ENCODE measurements around the gene SND1. TPM values are rescaled to one million over a fixed set of nuclear protein-coding genes. Genes with fewer than 3 reads are reported as not detected.

SND1 gene
- total RNA-seq, 4 donors from 2014 or later: 70.8 to 141 (median 85.7) TPM

- Histone ChIP-seq H3K9me3 (no peaks in the 10 kb centered on the region), H3K27ac (no peak overlapping the region), H3K4me3 (no peak overlapping the region), H3K4me1 (no peaks in the 10 kb centered on the region), H3K36me3 (peaks cover 0 to 100% (median 15%) of the 10 kb centered on the region in 3 donors), H3K27me3 (no peaks in the 10 kb centered on the region)
- no peak for DNase-seq (ENCODE audit: low spot score in 2 of 2)
- 54 to 67% methylated on average over 3 of the region's 3 CpGs for WGBS, 2 donors
- no peak for TF ChIP-seq EP300 (IDR thresholded peaks at IDR 0.05)
- no peak for TF ChIP-seq POLR2A (IDR thresholded peaks at IDR 0.05)
- no peak for TF ChIP-seq CTCF (IDR thresholded peaks at IDR 0.05)
These were observed 439.1 kb downstream of the SND1 start for GRCh38 chr7:128091106-128091505.

- DNase-seq (ENCODE audit: low spot score in 2 of 2): no peak
- no peaks in the 10 kb centered on the region for H3K27me3 ChIP-seq
- peaks cover 0 to 100% (median 10%) of the 10 kb centered on the region in 3 donors for H3K36me3 ChIP-seq
- H3K4me3 ChIP-seq: no peak overlapping the region
- no peaks in the 10 kb centered on the region for H3K4me1 ChIP-seq
- H3K9me3 ChIP-seq: no peaks in the 10 kb centered on the region
- H3K27ac ChIP-seq: no peak overlapping the region
- WGBS, 2 donors: 72 to 78% methylated on average over 5 of the region's 5 CpGs
- no peak for TF ChIP-seq POLR2A (IDR thresholded peaks at IDR 0.05)
- TF ChIP-seq CTCF (IDR thresholded peaks at IDR 0.05): no peak
- TF ChIP-seq EP300 (IDR thresholded peaks at IDR 0.05): no peak
These were observed 440.2 kb downstream of the SND1 start for GRCh38 chr7:128092221-128092620.

- Histone ChIP-seq H3K27me3 (no peaks in the 10 kb centered on the region), H3K9me3 (no peaks in the 10 kb centered on the region), H3K27ac (no peak overlapping the region), H3K4me3 (no peak overlapping the region), H3K4me1 (no peaks in the 10 kb centered on the region), H3K36me3 (peaks cover 0 to 89% (median 10%) of the 10 kb centered on the region in 3 donors)
- no peak for DNase-seq (ENCODE audit: low spot score in 2 of 2)
- WGBS, 2 donors: 74 to 81% methylated on average over 13 to 14 of the region's 14 CpGs
- TF ChIP-seq CTCF (IDR thresholded peaks at IDR 0.05) (no peak), EP300 (IDR thresholded peaks at IDR 0.05) (no peak), POLR2A (IDR thresholded peaks at IDR 0.05) (no peak)
These were observed 441.9 kb downstream of the SND1 start for GRCh38 chr7:128093614-128094570.

GRCh38 chr7:128094686-128095085 lies 442.7 kb downstream of the SND1 start:
- H3K9me3 ChIP-seq: no peaks in the 10 kb centered on the region
- no peaks in the 10 kb centered on the region for H3K27me3 ChIP-seq
- no peak for TF ChIP-seq POLR2A (IDR thresholded peaks at IDR 0.05)
- TF ChIP-seq CTCF (IDR thresholded peaks at IDR 0.05): no peak
- TF ChIP-seq EP300 (IDR thresholded peaks at IDR 0.05): no peak
- WGBS, 2 donors: 85 to 89% methylated on average over 8 of the region's 8 CpGs
- H3K4me1 ChIP-seq: no peaks in the 10 kb centered on the region
- no peak overlapping the region for H3K27ac ChIP-seq
- no peak for DNase-seq (ENCODE audit: low spot score in 2 of 2)
- H3K4me3 ChIP-seq: no peak overlapping the region
- peaks cover 0 to 81% (median 10%) of the 10 kb centered on the region in 3 donors for H3K36me3 ChIP-seq

GRCh38 chr7:128097211-128097731 lies 445.3 kb downstream of the SND1 start:
- Histone ChIP-seq H3K4me3 (no peak overlapping the region), H3K9me3 (no peaks in the 10 kb centered on the region), H3K27ac (no peak overlapping the region), H3K4me1 (no peaks in the 10 kb centered on the region), H3K27me3 (no peaks in the 10 kb centered on the region), H3K36me3 (peaks cover 0 to 55% (median 4%) of the 10 kb centered on the region in 3 donors)
- no peak for TF ChIP-seq CTCF (IDR thresholded peaks at IDR 0.05)
- no peak for TF ChIP-seq EP300 (IDR thresholded peaks at IDR 0.05)
- no peak for TF ChIP-seq POLR2A (IDR thresholded peaks at IDR 0.05)
- no peak for DNase-seq (ENCODE audit: low spot score in 2 of 2)
- WGBS, 2 donors: 88 to 91% methylated on average over 7 of the region's 7 CpGs
